ENCODE measurements around the gene ACKR2.

The ACKR2 gene, protein sequence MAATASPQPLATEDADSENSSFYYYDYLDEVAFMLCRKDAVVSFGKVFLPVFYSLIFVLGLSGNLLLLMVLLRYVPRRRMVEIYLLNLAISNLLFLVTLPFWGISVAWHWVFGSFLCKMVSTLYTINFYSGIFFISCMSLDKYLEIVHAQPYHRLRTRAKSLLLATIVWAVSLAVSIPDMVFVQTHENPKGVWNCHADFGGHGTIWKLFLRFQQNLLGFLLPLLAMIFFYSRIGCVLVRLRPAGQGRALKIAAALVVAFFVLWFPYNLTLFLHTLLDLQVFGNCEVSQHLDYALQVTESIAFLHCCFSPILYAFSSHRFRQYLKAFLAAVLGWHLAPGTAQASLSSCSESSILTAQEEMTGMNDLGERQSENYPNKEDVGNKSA

DNA sequence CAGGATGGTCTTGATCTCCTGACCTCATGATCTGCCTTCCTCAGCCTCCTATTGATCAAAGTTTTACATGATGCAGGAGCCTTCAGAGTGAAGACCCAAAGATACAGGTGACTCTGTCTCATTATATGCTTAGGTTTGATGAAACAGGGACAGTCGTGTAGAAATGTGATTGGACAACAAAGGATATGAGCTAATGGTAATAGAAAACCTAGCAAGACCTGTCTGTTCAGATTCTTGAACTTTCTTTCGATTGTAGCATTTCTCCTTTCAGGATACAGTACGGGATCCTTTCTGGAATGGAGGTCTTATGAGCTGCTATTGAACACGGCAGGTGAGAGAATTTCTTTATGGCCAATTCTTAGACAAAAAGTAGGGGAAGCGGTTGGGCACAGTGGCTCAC lies at the start of gene ACKR2:
Gene ACKR2 (plus strand): TSS at position 244 of the 400 bp plus-strand sequence. CDS start 55,058 bp downstream, outside the sequence.
- DNase-seq: no peak

DNA sequence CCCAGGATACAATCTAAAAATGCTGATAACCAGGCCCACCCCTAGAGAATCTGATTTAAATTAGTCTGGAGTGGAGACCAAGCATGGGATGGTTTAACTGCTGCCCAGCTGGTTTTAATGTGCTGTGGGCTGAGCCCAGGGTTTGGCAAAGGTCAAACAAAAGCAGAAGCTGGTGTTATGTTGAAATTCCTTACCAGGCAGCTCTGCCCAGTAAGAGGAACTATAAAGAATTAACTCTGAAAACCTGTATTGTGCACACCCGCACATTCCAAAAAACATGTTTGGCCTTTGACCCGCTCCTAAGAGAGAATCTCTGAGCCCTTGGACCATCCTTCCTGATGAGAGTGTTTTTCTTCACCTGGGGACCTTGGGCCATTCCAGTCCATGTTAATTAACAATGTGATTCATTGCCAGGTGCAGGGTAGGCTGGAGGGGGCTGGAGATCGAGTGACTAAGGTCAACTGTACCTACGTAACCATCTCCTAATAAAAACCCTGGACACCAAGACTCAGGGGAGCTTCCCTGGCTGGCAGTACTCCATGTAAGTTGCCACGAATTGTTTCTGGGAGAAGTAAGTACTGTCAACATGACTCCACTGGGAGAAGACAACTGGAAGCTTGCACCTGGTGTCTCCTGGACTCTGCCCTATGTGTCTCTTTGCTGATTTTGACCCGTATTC lies 47.1 kb upstream of the ACKR2 start:
- no peak for DNase-seq

DNA sequence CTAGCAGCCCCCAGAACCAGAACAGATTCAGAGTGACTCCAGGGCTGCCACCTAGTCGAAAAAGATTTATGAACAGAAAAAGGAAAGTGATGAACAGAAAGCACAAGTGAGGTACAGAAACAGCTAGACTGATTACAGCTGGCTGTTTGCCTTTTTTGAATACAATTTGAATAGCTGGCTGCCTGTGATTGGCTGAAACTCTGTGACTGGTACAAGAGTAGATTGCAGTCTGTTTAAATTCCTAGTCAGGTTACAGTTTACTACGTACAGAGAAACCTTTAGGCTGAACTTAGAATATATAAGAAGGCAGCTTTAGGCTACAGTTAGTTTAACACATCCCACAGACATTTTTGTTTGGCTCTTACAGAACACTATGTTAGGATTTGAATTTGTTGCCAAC lies 46.2 kb upstream of the ACKR2 start:
- DNase-seq: no peak

DNA sequence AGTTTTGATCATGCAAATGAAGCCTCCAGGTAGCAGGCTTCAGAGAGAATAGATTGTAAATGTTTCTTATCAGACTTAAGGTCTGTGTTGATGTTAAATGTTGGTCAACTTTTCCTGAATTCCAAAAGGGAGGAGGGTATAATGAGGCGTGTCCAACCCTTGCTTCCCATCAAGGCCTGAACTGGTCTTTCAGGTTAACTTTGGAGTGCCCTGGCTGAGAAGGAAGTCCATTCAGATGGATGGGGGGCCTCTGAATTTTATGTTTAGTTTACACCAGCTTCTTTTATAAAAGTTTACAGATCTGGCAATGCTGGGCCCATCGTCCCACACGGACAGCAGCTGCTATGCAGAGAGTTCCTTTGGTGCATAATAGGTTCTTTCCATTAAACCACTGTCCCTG lies 45.1 kb upstream of the ACKR2 start:
- no peak for DNase-seq

DNA sequence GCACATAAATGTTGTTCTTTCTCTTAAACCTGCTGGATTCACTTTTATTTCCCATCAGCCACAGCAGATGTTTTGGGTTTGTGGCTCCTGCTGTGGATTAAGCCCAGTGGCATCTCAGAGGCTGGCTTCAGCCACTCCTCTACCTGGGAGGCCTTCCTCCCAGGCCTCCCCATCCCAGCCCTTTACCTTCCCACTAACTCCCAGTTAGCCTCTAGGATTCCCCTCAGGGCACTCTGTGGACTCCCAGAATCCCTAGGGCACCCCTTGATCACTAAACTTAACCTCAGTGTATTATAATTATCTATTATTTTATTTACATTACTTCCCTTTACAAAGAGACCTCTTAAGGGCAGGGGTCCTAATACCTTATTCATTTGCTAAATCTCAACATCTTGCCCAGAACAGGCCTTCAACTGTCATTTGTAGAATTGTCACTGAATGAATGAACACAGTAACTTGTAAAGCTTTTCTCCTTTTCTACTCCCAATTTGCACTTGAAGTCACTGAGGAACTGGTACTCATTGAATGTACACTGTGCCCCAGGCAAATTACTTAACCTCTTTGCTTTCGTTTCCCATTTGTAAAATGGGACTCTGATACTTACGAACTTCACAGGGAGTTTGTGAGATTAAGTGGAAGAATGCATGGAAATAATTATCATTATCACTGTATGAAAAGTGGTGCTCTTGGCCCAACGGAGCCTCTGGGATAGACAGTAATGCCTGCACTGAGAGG lies 44.5 kb upstream of the ACKR2 start:
- DNase-seq: no peak

DNA sequence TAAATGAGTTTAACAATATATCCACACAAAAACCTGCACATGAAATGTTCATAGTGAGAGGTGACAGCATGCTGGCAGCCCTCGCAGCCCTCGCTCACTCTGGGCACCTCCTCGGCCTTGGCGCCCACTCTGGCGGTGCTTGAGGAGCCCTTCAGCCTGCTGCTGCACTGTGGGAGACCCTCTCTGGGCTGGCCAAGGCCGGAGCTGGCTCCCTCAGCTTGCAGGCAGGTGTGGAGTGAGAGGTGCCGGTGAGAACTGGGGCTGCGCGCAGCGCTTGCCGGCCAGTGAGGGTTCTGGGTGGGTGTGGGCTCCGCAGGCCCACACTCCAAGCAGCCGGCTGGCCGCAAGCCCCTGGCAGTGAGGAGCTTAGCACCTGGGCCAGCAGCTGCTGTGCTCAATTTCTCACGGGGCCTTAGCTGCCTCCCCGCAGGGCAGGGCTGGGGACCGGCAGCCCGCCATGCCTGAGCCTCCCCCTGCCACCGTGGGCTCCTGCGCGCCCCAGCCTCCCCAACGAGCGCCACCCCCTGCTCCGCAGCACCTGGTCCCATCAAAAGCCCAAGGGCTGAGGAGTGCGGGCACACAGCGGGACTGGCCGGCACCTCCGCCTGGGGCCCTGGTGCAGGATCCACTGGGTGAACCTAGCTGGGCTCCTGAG lies 39.6 kb upstream of the ACKR2 start:
- no peak for DNase-seq

DNA sequence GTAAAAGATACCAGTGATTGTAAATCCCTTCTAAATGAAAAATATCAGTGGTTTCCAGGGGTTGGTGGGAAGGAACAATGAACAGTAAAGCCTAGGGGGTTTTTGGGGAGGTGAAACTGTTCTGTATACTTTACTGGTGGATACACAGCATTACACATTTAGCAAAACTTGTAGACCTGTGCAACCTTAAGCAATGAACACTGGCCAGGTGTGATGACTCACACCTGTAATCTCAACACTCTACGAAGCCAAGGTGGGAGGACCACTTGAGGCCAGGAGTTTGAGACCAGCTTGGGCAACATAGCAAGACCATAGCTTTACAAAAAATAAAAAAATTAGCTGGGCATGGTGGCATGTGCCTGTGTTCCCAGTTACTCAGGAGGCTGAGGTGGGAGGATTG lies 38.0 kb upstream of the ACKR2 start:
- no peak for DNase-seq

DNA sequence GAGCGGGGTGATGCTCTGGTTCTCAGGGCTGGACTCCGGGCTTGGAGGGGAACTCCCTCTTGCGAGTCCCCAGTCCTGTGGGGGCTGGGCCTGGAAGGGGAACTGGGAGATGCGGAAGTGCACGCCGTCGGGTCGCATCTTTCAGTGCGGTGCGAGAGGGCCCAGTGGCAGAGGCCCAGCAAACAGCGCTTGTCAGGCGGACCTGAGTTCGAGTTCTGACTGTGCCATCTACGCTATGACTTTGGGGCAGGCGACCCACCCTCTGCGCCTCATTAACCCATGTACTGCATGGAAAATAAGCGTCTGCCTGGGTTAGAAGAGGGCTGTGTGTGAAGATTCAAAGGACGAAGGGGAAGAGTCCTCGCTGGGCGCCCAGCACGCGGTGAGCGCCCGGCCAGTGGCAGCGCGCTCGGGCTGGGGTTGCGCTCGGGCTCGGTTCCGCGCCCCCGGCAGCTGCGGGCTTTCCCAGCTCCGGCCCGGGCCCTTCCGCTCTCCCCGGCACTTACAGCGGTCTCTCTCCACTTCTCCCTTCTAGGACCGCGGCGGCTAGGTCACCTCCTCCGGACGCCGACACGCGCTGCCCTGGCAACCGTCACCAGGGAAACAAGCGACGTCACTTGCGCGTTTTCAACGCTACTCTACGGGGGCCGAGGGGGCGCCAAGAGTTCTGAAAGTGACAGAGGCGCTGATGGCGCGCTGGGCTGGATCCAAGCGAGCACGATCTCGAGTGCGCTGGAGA lies 36.4 kb upstream of the ACKR2 start, which contains the start of gene CCDC13:
Gene CCDC13 (minus strand): TSS at position 584 of the 739 bp plus-strand sequence. CDS start 14,908 bp downstream, outside the sequence.
- DNase-seq: peak; percentile 92

DNA sequence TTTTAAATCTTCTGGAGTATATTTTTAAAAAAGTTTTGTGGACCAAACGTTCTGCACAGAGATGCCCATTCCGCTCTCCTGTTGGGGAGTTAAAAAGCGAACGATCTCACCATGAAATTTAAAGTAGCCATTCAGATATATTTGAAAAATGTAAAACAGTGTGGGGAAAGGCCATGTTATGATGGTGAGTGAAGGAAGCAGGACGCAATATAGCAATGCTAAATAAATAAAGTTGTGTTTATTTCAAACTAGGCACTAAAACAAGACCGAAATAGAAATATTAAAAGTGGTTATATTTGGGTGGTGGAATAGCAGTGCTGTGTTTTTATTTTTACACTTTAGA lies 35.9 kb upstream of the ACKR2 start:
- no peak for DNase-seq

DNA sequence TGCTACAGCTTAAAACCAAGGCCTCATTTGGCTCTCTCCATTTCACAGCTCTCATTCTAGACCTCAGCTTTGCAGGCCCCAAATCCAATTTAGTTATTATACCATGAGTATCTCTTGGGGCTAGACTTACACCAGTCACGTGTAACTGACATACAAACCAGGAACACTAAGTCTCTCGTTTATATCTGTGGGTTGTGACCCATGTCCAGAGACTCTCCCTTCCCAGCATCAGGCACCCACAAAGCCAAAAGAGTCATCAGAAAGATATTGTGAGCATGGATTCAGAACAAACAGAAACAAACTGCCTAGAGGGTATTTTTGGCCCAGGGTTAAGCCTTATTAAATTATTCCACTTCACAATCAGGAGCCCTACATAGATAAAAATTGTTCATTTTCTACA lies 30.6 kb upstream of the ACKR2 start:
- no peak for DNase-seq

DNA sequence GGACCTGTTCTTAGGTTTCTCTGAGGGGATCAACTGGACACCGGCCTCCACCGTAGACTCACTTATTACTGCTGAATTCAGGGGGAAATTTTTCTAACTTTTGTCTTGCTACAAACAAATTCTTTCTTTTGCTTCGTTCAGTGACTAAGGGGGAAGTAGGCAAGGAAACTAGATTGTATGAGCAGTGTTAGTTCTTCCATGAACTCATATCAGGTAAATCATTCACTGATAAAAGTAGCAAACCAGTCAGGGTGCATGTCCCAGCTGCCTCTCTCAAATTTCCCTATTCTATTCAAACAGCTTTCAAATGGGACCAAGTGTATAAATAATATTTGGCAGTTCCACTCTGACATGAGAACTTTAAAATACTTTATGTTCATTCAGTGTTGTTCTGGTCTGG lies 28.8 kb upstream of the ACKR2 start:
- no peak for DNase-seq

DNA sequence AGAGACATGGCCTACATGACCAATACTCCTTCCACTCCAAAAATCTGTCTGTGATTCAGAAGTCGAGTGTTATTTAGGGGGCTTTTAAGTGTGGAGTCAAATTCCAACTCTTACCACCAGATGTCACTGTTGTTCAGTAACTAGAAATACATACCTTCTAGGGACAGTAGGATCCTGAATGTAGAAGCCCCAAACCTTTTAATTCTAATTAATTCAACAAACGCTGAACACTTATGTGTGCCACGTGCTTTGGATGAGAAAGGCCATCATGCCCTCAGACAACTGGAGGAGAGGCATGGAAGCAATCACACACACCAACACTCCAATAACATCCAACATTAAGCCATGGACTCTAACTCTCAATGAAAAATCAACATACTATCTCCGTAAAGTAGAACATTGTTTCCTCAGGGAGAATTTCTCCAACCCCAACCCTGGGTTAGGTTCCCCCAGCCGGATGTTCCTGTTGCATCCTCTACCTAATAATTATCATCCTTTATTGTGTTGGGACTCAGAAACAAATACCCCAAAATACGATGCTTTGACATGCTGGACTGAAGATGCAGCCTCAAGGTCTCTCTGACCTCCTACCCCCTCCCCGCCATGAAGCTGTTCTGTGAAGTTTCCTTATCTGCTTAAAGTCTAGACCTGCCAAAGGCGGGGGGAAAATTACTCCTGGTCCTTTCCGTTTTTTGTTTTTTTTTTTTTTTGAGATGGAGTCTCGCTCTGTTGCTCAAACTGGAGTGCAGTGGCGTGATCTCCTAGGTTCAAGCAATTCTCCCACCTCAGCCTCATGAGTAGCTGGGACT lies 28.1 kb upstream of the ACKR2 start:
- DNase-seq: peak; percentile 62

DNA sequence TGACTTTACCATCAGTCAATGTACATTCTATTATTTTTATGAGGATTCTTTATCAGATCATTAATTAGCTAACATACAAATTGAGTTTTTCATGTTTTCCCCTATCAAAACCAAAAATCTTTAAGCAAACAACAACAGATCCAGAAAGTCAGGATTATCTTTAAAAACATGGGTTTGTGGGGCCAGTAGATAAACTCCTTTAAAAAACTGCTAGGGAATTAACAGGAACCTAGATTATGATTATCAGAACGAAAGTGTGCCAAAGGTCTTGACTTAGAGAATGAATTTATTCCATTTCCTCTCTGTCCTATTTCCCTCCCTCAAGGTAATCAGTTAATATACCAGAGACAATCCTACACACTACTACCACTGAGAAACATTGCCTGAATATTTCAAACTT lies 23.0 kb upstream of the ACKR2 start:
- no peak for DNase-seq

DNA sequence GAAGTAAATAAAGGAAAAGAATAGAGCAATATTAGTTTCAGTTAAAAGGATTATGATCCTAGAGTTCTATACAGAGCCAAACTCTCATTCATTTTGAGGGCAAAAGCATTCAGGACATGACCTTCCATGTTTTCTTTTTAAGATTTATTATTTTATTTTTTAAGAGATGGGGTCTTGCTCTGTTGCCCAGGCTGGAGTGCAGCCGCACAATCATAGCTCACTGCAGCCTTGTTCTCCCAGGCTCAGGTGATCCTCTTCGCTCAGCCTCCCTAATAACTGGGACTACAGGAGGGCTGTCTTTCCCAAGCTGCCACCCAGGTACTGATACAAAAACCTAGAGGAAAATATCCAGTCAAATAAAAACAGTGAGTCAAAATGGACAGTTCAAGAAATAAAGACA lies 22.6 kb upstream of the ACKR2 start:
- no peak for DNase-seq

DNA sequence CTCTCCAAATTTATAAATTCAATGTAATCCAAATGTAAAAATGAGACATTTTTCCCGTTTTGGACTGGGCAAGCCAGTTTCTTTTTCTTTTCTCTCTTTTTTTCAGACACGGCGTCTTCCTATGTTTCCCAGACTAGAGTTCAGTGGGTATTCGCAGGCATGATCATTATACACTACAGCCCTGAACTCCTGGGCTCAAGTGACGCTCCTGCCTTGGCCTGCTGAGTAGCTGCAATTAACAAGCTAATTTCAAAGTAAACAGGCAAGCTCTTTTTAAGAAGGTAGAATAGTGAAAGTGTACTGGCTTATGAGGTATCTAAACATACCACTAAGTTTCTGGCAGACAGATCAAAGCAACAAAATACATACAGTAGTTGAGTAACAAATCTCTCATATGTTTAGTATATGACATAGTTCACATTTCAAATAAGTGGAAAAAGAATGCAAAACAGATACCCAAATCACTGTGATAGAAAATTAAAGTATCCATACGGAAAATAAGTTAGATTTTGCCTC lies 18.5 kb upstream of the ACKR2 start:
- no peak for DNase-seq

DNA sequence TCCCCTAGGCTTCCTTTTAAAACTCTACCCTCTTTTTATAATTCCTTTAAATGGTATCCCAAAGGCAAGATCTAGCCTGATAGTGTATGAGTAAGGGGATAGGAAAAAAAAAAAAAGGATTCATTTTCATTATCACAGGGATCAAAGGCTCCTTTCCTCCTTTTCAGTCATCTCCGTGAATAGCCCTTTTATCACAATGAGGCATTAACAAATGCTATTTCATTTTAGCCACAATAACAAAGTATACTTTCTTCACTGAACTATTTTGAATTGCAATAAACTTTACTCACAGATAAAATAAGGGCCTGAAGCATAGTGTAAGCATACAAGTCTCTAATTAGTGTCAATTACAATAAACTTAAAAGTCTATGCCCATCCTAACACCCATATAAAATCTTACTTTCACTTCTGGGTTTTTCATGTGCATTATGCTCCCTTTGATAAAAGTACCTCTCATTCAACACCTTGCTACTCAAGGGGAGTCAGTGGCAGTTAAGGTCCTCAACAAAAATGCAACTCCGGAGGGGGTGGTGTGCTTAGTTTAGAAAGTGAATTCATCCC lies 13.5 kb upstream of the ACKR2 start:
- no peak for DNase-seq

DNA sequence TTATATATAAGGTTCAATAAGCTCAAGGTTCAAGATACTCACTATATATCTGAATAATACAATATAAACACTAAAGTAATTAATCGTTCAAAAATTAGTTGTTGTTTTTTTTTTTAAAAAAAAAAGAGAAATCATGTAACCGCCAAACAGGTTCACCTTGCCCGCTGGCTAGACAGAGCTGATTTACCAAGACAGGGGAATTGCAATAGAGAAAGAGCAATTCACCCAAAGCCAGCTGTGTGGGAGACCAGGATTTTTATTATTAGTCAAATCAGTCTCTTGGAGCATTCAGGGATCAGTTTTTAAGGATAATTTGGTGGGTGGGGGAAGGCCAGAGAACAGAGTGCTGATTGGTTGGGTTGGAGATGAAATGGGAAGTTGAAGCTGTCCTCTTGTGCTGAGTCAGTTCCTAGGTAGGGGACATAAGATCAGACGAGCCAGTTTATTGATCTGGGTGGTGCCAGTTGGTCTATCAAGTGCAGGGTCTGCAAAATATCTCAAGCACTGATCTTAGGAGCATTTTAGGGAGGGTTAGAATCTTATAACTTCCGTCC lies 12.8 kb upstream of the ACKR2 start:
- DNase-seq: no peak

DNA sequence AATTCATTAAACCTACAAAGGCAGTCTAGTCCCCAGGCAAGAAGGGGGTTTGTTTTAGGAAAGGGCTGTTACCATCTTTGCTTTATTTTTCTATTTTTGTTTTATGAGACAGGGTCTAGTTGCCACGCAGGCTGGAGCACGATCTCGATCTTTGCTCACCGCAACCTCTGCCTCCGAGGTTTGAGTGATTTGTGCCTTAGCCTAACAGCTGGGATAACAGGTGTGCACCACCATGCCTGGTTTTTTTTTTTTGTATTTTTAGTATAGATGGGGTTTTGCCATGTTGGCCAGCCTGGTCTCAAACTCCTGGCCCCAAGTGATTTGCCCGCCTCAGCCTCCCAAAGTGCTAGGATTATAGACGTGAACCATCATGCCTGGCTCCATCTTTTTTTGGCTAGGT lies 9.9 kb upstream of the ACKR2 start:
- no peak for DNase-seq

DNA sequence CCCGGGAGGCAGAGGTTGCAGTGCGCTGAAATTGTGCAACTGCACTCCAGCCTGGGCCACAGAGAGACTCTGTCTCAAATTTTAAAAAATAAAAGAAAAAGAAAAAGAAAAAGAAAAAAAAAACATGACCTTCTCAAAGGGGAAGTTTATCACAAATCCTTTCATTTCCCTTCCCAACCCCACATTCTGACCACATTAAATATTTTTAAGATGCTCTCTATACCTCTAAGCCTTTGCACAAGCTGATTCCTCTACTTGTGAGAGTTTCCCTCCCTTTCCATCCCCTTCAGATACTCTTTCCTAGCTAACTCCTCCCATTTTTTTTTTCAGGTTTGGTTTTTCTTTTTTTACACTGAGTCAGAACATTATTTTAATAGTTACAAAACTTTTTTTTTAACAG lies 9.0 kb upstream of the ACKR2 start:
- DNase-seq: no peak

DNA sequence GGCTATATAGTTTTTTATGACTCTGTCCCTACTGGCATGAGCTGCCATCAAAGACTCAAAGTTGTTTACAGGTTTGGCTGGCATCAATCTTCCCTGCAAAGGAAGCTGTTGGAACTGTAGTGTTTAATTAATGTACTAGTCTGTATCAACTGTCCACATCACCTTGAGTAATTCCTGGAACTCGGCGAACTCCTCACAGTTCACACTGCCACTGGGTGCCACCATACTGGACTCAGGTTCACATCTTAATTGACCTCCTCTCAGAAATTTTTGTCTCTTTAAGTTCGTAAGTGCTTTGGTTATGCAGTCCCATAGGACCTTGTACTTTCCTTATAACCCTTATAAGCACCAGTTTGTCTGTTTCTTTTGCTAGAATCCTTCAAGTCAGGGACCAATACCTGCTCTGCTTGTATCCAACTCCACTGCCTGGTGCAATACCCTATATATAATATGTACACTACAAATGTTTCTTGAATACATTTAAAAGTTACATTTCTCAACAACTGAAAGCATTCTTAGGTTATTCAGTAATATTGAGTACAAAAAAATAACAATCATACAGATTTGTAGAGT lies 8.1 kb upstream of the ACKR2 start:
- no peak for DNase-seq
